K562 (cell line): ENCODE data around the gene COX20. TPM values are rescaled to one million over a fixed set of nuclear protein-coding genes. Genes with fewer than 3 reads are reported as not detected.

Experiments used
- BHLHE40 ChIP-seq: IDR thresholded peaks from 2 replicates; pipeline ENCODE4 v1.6.1; 2011; ENCODE audit warnings: low read length, improper control_type of control experiment
- BRD9 ChIP-seq: fragments of 450-650 bp; IDR thresholded peaks from 2 replicates; pipeline ENCODE4 v1.6.1; 2018; ENCODE audit warnings: low read depth; ENCODE audit not compliant: partially characterized antibody
- ELF4 ChIP-seq: fragments of 450-650 bp; formaldehyde crosslinking; IDR thresholded peaks from 2 replicates; pipeline ENCODE4 v1.4.0; 2022; ENCODE audit warnings: missing genetic modification characterization
- FOXO4 ChIP-seq: fragments of 450-650 bp; formaldehyde crosslinking; IDR thresholded peaks from 2 replicates; pipeline ENCODE4 v1.4.0; 2020; ENCODE audit warnings: mild to moderate bottlenecking, moderate library complexity
- HDAC1 ChIP-seq, 2 experiments: fragments of 450-650 bp; IDR thresholded peaks; 2 replicates each; pipeline ENCODE4 v1.6.1; 2016 to 2017; ENCODE audit warnings: inconsistent platforms in 1 of 2, mild to moderate bottlenecking in 1 of 2, moderate library complexity in 1 of 2
- RBBP5 ChIP-seq: fragments of 200-600 bp; sonication (generic); IDR thresholded peaks from 2 replicates; pipeline ENCODE4 v1.6.1; 2012; ENCODE audit warnings: borderline replicate concordance, mild to moderate bottlenecking, low read length, control low read depth, inconsistent platforms; ENCODE audit not compliant: insufficient read depth, poor library complexity, severe bottlenecking
- SAFB2 ChIP-seq: fragments of 200-400 bp; formaldehyde crosslinking; IDR thresholded peaks from 2 replicates; pipeline ENCODE4 v1.6.1; 2018; ENCODE audit warnings: borderline replicate concordance, low read length, low read depth, moderate library complexity; ENCODE audit not compliant: severe bottlenecking
- SLC30A9 ChIP-seq: fragments of 250-450 bp; sonication (Bioruptor Pico); IDR thresholded peaks from 2 replicates; pipeline ENCODE4 v1.8.0; 2022; ENCODE audit warnings: mild to moderate bottlenecking, moderate library complexity
- TBL1XR1 ChIP-seq, 2 experiments: IDR thresholded peaks; 2 replicates each; pipeline ENCODE4 v1.6.1; 2012; ENCODE audit warnings: improper control_type of control experiment in 2 of 2, low read length in 2 of 2, mild to moderate bottlenecking in 1 of 2
- YY1 ChIP-seq, 3 experiments: IDR thresholded peaks; 2 replicates each; pipeline ENCODE4 v1.6.1; 2011; ENCODE audit warnings: low read length in 2 of 3, mild to moderate bottlenecking in 2 of 3, moderate library complexity in 2 of 3, borderline replicate concordance in 1 of 3, control low read depth in 1 of 3, low read depth in 1 of 3; ENCODE audit not compliant: insufficient read depth in 3 of 3, insufficient replicate concordance in 2 of 3, control insufficient read depth in 1 of 3, insufficient read length in 1 of 3; ENCODE audit errors: extremely low read depth in 1 of 3
- ZKSCAN3 ChIP-seq: fragments of 250-450 bp; sonication (Bioruptor Pico); IDR thresholded peaks from 2 replicates; pipeline ENCODE4 v1.4.0; 2020
- ZNF143 ChIP-seq: sonication (generic); formaldehyde crosslinking; IDR thresholded peaks from 2 replicates; pipeline ENCODE4 v1.9.0; 2022; ENCODE audit warnings: mild to moderate bottlenecking, missing genetic modification reagents
- ZNF253 ChIP-seq: fragments of 250-450 bp; sonication (Bioruptor Pico); conservative IDR thresholded peaks from 2 replicates; pipeline ENCODE4 v1.6.1; 2021; ENCODE audit warnings: mild to moderate bottlenecking
- polyA plus RNA-seq, 8 experiments: library from polyadenylated mRNA; depleted of rRNA in 4 of 8; stranded (reverse) in 5 of 8; unstranded in 3 of 8; fragments of >200 nt; fragmentation: Nextera tagmentation in 2 of 8; fragmentation: Illumina TruSeq in 1 of 8; extraction: Ambion mirVana in 2 of 8; extraction: Trizol in 1 of 8; gene quantifications; 2 replicates each; pipeline versions ENCODE4 v1.2.1 to v1.2.3, GENCODE V29; 2011 to 2014; ENCODE audit warnings: inconsistent platforms in 1 of 8, missing spikeins in 1 of 8
- total RNA-seq, 7 experiments: library from RNA; depleted of rRNA in 6 of 7; stranded (reverse); fragments of >200 nt in 6 of 7; fragmentation: Illumina TruSeq in 2 of 7; extraction: Trizol in 2 of 7; gene quantifications; 2 replicates each; pipeline versions ENCODE4 v1.2.1 to v1.2.3, GENCODE V29; 2011 to 2021; ENCODE audit warnings: low replicate concordance in 1 of 7
- TF ChIP-seq, protein P1 (sequence below): sonication (generic); formaldehyde crosslinking; IDR thresholded peaks from 2 replicates; pipeline ENCODE4 v1.8.0; 2023; ENCODE audit warnings: mild to moderate bottlenecking, missing genetic modification reagents
- TF ChIP-seq, protein P2 (sequence below), 3 experiments: IDR thresholded peaks in 2 of 3; conservative IDR thresholded peaks in 1 of 3; 2 replicates each; pipeline ENCODE4 v1.5.1; 2011 to 2012; ENCODE audit warnings: low read length in 3 of 3, mild to moderate bottlenecking in 3 of 3, control low read depth in 2 of 3, improper control_type of control experiment in 1 of 3, inconsistent platforms in 1 of 3, low read depth in 1 of 3, mixed read lengths in 1 of 3, moderate library complexity in 1 of 3; ENCODE audit not compliant: insufficient read depth in 2 of 3
- TF ChIP-seq, protein P3 (sequence below): sonication (generic); formaldehyde crosslinking; IDR thresholded peaks from 2 replicates; pipeline ENCODE4 v1.8.0; 2022; ENCODE audit warnings: mild to moderate bottlenecking, missing genetic modification reagents, borderline replicate concordance

COX20 gene
- total and polyA plus RNA-seq, 9 of the 15 experiments (the other 6 are each of a cell fraction or from before 2014, with no cell fraction given), result 41.5 to 192 (median 84.3) TPM

GRCh38 chr1:244864253-244865027 is 29.0 kb downstream of the COX20 start, which contains the start of gene HNRNPU (continued):
- TF ChIP-seq YY1 (IDR thresholded peaks at IDR 0.05; ENCODE audit: borderline replicate concordance in 1 of 3, control insufficient read depth in 1 of 3, extremely low read depth in 1 of 3, insufficient read depth in 3 of 3, insufficient read length in 1 of 3, insufficient replicate concordance in 2 of 3, low read depth in 1 of 3, low read length in 2 of 3) (peak; percentile 37 to 93 (median 88)), SLC30A9 (CRISPR knock-in tag) (no peak), ZNF143 (CRISPR knock-in tag) (no peak), BRD9 (peak; percentile 94), ZNF253 (CRISPR knock-in tag) (no peak), BHLHE40 (peak; percentile 9; the same call in 1 of the 2 replicates), RBBP5 (no peak), ELF4 (no peak), HDAC1 (IDR thresholded peaks at IDR 0.05) (peak in 1 of 2 experiments; percentile 16; a peak in 2 of 4 replicates), ZKSCAN3 (CRISPR knock-in tag) (no peak), FOXO4 (CRISPR knock-in tag) (no peak), SAFB2 (no peak), TBL1XR1 (IDR thresholded peaks at IDR 0.05; ENCODE audit: low read length in 2 of 2) (0 out of 4 replicates have a peak, but pooled peaks of 1 of the 2 experiments have one; percentile 19)
- TF ChIP-seq, protein P1, sequence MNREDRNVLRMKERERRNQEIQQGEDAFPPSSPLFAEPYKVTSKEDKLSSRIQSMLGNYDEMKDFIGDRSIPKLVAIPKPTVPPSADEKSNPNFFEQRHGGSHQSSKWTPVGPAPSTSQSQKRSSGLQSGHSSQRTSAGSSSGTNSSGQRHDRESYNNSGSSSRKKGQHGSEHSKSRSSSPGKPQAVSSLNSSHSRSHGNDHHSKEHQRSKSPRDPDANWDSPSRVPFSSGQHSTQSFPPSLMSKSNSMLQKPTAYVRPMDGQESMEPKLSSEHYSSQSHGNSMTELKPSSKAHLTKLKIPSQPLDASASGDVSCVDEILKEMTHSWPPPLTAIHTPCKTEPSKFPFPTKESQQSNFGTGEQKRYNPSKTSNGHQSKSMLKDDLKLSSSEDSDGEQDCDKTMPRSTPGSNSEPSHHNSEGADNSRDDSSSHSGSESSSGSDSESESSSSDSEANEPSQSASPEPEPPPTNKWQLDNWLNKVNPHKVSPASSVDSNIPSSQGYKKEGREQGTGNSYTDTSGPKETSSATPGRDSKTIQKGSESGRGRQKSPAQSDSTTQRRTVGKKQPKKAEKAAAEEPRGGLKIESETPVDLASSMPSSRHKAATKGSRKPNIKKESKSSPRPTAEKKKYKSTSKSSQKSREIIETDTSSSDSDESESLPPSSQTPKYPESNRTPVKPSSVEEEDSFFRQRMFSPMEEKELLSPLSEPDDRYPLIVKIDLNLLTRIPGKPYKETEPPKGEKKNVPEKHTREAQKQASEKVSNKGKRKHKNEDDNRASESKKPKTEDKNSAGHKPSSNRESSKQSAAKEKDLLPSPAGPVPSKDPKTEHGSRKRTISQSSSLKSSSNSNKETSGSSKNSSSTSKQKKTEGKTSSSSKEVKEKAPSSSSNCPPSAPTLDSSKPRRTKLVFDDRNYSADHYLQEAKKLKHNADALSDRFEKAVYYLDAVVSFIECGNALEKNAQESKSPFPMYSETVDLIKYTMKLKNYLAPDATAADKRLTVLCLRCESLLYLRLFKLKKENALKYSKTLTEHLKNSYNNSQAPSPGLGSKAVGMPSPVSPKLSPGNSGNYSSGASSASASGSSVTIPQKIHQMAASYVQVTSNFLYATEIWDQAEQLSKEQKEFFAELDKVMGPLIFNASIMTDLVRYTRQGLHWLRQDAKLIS (CRISPR knock-in tag), result peak; percentile 97
- TF ChIP-seq, protein P2, sequence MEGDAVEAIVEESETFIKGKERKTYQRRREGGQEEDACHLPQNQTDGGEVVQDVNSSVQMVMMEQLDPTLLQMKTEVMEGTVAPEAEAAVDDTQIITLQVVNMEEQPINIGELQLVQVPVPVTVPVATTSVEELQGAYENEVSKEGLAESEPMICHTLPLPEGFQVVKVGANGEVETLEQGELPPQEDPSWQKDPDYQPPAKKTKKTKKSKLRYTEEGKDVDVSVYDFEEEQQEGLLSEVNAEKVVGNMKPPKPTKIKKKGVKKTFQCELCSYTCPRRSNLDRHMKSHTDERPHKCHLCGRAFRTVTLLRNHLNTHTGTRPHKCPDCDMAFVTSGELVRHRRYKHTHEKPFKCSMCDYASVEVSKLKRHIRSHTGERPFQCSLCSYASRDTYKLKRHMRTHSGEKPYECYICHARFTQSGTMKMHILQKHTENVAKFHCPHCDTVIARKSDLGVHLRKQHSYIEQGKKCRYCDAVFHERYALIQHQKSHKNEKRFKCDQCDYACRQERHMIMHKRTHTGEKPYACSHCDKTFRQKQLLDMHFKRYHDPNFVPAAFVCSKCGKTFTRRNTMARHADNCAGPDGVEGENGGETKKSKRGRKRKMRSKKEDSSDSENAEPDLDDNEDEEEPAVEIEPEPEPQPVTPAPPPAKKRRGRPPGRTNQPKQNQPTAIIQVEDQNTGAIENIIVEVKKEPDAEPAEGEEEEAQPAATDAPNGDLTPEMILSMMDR (IDR thresholded peaks at IDR 0.05 in 2 of 3, conservative IDR thresholded peaks at IDR 0.05 in 1 of 3; ENCODE audit: insufficient read depth in 2 of 3, low read depth in 1 of 3, low read length in 3 of 3), result peak; percentile 14 to 55 (median 43); a peak in 3 of 6 replicates
- TF ChIP-seq, protein P3, sequence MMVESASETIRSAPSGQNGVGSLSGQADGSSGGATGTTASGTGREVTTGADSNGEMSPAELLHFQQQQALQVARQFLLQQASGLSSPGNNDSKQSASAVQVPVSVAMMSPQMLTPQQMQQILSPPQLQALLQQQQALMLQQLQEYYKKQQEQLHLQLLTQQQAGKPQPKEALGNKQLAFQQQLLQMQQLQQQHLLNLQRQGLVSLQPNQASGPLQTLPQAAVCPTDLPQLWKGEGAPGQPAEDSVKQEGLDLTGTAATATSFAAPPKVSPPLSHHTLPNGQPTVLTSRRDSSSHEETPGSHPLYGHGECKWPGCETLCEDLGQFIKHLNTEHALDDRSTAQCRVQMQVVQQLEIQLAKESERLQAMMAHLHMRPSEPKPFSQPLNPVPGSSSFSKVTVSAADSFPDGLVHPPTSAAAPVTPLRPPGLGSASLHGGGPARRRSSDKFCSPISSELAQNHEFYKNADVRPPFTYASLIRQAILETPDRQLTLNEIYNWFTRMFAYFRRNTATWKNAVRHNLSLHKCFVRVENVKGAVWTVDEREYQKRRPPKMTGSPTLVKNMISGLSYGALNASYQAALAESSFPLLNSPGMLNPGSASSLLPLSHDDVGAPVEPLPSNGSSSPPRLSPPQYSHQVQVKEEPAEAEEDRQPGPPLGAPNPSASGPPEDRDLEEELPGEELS (CRISPR knock-in tag), result 0 out of 2 replicates have a peak, but pooled peaks have one; percentile 10
